NCI-H526 treated with DMSO at 0.1 percent for 48 hours (cell line): ENCODE data around the gene ETS1.

ENCODE experiments used
- DNase-seq: peaks from one replicate; lab custom pipeline; 2025; lab: John Stamatoyannopoulos, UW

ETS1 gene

DNA sequence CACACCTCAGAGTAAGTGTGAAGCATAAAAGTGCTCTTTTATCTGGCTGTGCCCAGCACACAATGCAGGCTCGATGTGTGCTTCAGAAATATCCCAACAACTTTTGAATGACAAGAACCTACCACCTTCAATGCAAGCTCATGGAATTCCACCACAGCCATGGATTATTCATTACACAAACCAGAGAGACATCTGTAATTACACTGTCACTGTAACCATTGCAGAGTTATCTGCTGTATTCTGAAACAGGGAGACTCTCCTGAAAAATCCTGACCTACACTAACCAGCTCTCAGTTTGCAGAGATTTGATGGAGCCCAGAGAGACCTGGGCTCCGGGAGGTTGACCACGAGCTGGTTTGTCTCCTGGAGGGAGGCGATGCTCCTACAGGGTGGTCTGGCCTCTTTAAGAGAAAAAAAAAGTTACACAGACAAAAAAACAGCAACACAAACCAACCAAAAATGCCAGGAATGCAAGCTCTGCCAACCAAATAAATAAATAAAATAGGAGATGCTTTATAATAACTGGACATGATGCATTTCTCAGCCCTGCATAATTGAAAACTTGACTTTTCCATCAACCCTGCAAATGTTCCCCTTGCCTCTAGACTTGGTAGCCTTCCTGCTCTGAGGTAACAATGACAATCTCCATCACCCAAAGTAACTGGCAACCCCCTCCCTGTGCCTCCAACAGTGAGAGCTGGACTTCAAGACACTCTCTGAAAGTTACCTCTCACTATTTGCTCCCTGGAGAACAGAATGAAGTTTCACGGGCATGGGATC is 69.7 kb downstream of the ETS1 start:
- no peak for DNase-seq

DNA sequence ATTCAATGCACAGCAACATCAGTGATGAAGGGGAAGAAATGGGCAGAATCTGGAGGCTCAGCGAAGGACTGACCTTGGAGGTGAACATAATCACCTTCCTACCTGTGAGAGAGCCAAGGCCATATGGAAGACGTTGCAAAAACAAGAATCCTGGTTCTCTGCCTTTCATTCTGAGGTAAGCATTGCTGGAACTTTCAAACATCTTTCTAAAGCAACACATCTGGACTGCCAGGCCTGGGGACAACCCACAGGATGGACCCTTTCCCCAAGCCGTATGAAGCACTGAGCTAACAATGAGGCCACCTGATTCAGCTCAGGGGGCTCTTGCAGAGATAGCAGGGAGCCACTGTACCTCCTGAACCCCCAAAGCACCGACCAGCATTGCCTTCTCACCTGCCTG is 70.5 kb downstream of the ETS1 start:
- no peak for DNase-seq

DNA sequence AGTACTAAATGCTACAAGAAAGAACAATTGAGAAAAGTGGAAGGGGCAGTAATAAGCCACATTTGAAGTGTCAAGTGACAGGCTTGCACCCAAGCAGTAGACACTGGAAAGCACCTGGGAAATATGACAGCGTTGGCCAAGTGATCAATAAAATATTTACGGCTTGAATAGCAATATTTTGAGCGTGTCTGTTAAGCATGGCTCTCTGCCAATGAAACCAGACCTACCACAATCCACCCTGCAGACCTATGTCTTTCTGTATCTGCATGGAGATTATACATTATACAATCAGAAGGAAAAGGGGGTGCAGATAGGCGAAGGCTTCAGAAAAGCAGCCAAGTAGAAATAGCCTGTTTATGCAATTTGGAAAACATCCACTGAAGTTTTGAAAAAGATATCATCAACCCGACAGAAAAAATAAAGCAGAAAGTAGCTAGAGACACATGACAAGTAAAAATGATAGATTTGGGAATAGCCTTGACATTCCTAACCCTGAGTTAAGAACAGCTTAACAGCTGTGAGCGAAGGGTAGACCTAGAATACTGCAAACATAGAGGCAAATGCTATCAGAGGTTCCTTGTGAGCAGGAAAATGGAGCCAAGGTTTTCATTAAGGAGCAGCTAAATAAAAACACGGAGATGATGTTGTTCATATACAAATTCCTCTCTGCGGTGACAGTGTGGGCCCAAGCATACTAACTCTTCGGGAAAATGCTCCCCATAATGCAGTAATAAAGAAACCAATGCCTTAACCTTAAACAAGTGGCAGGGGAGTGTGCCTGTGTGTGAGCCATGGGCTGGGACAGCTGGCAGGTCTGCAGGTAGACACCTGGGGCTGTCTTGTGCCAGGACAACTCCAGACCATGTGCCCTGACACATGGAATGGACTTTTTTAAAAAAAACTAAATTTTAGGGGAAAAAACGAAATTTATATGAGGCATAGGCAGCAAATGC is 71.3 kb downstream of the ETS1 start:
- DNase-seq, result no peak

DNA sequence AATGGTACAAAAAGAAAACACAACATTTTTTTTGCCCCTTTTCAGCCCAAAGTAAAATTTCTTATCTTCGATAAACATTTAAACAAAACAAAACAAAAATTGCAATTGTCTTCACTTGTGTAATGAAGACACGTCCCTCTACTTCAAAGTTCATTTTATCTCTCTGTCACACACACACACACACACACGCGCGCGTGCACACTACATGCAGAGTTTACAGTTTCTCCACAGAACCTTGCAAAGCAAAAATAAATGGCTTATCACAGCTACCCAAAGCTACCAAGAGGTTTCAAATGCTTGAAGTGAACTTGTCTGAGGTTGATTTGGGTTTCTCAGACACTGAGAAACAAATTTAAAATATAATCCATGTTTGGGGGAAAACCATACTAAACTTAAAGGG is 72.3 kb downstream of the ETS1 start:
- no peak for DNase-seq

DNA sequence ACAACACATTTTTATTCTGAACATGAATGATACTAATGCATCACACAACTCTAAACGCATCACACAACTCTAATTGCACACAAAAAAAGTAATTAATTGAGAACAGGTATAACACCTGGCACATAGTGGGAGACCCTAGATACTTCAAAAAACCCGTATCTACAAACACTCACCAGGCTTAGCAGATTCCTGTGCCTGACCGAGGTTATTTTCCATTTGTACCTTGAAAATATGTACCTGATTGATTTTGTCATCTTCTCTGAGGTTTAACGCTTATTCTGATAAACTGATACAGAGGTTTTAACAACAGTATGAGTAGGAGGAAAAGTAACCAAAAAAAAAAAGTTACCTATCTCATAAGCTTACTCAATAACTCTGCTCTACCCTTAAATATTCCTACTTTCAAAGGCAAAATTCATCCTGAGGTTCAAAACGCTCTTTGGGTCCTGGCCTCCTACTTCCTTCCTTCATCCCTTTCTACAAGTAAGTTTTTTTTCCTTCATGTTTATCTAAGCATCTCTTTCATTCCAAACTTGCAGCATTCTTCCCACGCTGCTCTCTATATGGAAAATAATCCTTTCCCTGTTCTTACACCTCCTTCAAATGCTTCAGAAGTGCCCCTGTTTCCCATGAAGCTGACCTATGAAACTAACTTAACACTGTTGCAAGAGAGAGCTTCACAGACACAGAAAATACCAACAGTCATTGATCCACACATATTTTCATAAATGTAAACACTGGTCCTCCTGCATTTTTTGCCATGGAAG is 73.3 kb downstream of the ETS1 start:
- no peak for DNase-seq

DNA sequence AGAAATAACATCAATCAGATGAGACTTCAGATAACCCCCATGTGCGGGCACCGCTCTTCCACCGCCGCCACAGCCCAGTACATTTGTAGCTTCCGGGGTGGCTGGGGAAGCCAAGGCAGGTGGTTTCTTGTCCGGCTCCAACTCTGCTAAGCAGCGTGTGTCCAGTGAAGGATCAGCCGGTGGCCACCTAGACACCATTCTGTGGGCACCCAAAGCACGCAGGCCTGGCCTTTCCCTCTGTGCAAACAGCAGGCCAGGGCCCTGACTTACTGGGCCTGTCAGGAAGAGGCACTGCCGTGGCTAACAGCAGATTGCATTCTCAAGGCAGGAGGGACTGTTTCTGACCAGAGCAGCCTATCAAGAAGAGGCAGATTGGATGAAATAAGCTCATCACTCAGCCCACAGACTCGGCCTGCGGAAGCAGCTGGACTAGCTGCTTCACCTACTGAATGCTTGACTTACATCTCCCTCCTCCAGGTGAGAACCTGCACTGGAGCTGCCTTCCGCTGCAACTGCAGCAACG is 74.8 kb downstream of the ETS1 start:
- no peak for DNase-seq

DNA sequence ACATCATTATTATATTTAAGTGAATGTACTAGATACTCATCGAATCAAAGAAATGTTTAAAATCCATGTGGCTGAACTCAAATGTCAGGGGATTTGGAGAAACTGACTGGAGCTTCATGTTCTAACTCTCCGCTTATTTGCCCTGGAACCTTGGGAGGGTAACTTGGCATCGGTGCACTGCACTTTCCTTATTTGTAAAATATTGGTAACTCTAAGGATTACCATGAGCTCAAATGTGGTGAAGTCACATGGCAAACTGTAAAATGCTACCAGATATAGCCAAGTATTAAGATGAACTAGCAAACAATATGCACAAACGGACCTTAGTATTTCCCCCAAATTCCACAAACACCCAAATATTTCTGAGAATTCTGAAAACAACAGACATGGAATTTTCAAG is 75.6 kb downstream of the ETS1 start:
- DNase-seq, result no peak

DNA sequence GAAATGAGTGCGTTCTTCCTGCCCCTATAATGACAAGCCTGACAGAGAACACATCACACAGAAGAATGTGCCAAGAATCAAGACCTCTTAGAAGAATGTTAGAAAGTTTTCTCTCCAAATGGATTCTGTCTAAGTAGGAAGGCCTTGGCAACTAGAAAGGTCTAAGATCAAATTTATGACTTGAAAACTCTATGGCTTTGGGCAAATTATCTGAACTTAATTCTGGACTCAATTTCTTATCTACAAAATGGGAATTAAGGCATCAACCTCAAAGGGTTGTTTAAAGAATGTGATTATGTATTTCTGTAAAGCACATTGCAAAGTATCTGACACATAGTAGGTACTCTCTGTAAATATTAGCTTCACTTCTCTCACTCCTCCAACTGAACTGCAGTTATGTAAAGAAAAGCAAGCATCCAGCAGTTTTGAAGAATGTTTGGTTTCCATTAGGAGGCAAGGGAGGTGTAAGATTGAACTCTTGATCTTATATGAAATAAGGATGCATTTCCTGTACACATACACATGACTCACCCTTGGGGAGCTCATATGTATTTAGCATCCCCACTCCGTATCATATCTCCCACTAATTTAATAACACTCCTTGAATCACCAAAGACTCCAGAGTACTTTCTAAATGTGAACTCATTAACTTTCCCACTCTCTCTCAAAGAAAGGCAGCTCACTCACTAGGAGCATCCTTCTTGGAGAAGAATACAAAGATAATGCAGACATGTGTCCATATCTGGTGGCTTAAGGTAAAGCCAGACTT is 77.6 kb downstream of the ETS1 start:
- no peak for DNase-seq

DNA sequence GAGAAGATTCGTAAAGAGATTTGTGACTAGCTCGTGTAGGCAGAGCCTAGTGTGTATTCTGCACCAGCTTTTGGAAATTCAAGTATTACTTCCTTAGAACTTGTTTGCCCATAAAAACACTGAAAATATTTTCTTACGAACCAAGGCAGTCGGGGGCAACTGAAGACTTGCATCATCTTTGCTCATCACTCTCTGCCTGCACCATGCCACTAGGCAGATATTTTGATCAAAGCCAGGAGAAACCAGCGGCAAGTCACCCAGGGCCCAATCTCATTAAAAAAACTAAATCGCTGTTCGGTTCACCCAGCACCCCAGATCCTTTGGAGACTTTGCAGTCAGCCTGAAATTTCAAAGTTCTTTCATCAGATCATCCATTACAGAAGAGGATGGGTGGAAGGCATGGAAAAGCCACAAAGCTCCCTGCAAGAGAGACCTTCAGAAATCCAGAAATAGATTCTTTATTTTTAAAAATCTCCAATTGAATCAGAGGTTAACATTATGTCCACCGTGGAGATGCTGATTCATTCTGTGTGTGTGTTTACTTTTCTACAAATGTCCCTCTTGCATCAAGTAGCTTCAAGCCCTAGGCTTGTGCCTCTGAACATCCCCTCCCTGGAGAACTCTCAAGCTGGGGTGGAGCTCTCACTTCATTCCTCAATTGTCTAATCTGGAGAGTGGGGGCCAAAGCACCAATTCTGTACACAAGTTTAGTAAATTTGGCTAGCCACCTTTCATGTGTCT is 78.4 kb downstream of the ETS1 start:
- DNase-seq, result no peak

DNA sequence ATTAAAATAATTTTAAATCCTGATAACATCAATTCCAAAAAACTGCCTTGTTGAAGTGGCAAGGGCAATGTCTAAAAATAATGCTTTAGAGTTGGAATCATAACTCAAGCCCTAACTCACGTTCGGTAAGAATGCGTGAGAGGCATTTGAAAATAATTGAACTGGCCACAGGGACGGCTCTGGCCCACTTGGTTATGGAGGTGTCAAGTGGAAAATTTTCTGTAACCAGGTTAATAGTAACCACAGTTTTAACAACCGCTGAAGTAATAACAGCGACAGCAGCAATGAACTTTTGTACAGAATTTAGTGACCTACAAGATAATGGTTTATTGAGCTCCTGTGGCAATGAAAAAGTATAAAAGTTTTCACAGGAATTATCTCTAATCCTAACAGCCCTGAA is 79.4 kb downstream of the ETS1 start:
- no peak for DNase-seq

DNA sequence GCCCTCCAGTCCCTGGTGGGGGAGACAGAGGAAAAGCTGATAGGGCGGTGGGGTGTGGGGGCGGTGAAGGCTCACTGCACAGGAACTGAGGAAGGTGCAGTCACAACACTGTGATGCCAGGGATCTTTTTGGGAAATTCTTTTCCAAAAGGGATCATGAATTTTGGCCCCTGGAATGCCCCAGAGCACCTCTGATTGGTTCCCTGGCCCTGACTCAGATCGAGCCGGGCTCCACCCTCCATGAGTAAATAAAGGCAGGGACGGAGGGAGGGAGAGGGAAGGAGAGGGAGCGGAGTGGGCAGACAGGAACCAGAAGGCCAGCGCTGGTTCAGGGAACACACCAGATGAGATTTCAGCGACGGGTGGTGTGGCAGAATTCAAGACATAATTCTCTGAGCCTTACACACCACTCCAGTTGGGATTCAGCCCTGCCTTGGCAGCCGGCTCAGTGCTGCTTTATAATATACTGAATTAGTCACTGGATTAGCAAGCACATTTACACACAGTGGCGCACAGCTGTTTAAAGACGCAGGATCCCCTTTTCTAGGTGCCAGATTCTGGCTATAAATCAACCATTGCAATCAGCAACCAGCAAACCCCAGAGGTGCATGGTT is 80.3 kb downstream of the ETS1 start:
- no peak for DNase-seq

DNA sequence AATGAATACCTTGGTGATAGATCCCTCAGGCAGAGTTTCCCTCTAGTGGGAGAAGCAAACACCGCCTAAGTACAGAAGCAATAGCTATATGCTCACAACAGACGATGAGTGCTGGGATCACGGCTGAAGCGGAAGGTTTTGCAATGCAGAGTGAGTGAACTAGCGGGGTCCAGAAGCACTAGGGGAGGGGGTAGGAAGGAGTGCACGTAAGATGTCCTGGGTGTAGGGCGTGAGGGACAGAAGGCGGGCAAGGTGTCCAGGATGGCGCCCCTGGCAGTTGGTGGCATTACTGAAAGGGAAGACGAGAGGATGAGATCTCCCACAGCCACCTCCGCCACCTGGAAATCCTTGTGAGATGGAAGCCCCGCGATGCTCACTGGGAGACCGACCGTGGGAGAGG is 81.0 kb downstream of the ETS1 start:
- DNase-seq, result no peak

DNA sequence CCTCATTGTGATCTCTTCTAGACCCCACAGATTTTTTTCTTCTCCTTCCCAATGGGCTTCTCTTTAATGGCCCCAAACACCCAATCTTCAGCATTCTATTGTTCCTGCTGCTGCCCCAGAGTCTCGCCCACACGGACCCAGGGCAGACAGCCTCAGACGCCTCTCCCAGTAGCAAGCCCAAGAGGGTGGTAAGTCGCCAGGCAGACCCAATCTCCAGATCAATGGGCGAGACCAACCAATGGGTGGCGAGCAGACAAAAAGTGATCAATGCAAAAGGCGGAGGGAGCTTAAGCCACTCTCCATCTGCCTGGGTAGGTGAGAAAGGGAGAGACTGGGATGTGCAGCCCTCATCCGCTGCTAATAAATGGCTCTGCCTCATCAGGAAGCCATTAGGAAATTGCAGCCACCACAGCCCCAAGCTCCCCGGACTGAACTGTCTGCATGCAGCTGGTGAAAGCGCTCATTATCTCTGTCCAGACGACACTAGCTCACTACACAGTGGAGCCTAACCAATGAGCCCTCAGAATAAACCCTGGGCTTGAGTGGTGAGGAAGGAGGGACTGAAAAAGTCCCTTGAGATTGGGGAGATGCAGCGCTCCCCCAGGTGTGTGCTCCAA is 81.8 kb downstream of the ETS1 start:
- no peak for DNase-seq

DNA sequence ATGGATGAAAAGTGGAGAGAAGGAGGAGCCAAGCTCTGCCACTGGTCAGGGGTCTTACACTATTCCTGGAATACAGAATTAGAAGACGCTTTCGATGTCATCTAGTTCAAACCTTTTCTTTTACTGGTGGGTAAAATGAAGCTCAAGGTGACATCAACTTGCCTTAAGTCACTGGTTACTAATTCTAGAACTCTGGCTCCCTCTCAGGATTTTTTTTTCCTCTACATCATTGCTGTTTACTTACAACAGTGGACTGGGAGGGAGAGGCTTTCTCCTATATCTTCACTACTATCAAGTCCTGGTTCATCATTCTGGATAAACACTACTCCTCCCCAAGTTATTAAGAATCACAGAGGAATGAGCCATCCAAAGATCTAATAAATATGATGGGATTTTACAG is 82.9 kb downstream of the ETS1 start:
- DNase-seq, result no peak

DNA sequence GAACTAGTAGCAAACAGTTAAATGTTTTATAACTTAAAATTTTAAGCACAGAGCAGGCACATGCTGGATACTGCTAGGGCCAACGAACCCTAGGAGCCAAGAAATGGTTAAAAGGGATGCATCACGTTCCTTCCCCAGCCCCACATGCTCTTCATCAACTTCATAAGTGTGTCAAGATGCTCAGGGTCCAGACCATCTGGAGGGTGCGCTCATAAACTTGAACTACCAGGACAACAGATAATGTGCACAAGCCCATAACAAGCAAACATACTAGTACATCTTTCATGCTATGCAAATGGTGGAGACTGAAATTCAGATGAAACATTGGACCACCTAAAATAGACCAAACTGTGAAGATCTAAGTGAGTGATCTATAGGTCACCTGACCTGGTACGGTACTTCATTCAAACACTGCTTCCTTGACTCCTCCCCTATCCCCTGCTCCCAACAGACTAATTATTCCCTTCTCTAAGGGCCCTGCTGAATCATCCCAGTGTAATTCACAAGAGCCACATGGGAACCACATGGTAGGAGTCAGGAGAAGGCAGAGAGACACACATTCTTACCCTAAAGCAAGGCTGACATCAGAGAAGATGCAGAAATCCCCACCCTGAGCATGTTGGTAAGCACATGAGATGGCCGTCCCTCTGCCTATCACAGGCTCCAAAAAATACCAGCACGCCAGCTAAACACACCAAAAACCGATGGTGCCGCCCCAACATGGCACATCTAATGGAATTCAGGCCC is 83.9 kb downstream of the ETS1 start:
- no peak for DNase-seq

DNA sequence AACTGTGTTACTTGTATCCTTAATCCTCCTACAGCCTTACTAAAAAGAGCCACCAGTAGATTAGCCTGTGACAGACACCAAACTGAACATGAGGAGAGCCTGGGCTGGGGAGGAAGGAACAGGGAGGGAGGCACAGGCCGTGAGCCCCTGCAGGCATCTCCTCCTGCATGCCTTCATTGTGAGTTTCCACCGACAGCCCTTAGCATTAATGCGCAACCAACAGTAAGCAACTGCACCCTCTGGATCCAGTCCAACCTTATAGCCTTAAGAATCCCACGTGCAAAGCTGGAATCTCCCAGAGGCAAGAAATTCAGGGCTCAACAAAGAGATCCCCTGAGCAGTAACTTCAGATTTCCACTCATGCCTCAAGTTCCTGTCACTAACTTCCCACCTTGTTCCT is 84.6 kb downstream of the ETS1 start:
- no peak for DNase-seq

DNA sequence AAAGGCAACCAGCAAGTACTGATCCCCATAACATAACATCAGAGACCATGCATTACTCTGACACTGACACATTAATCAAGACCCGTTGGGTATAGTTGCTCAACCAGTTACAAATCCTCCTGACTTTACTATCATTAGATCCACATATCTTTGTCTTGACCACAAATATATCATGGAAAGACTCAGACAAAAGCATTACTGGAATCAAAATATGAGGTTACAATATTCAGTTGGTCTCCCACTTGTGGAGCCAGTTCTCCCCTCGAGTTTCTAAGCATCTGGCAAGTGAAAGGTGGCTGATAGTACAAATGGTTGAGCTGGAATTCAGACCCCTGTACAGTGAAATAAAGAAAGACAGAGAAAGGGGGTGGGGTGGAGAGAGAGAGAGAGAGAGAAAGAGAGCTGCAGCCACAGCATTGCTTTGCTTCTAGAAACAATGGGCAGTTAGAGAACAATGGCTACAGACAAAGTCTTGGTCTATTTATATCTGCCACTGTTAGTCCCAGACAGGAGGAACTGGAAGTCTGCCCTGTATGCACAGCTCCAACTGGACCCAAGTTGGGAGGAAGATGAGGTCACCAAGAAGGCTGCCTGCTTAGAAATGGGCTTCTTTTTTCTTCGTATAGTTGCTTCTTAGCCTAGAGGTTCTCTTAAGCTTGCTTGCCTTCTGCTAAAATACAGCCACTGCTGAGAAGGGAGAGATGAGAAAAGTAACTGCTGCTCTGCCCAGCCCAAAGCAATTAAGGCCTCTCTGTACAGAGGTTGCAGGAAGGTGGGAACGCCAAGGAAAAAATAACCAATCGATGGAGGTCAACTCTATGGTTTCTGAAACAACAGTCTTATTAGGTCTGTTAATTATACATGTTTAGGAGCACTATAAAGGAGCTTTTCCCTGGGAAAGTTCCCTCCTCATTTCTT is 85.5 kb downstream of the ETS1 start:
- DNase-seq, result no peak

DNA sequence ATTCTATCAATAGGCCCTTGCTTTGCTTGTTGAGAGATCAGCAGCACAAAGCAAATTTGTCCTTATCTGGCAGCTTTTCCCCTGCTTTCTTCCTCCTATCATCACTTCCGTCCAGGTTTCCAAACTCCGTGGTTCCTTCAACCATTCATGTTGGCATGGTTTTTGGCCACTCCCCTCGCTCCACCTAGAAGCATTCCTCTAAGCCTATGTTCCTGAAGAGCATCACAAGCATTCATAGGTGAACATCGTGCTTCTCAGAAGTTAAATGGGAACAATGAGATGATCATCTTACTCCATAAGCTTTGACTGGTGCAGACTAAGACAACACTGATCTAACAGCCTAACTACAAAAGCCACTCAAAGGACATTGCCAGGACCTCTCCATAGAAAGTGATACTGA is 86.3 kb downstream of the ETS1 start:
- no peak for DNase-seq
